ENCODE results near the gene GTPBP3. TPM values are rescaled to one million over a fixed set of nuclear protein-coding genes. Genes with fewer than 3 reads are reported as not detected.
A peak's percentile ranks its signal among the peaks of the same experiment; 100 is the strongest.

The GTPBP3 gene
- total RNA-seq, 1 experiment from 2014 or later = 35.3 TPM

GRCh38 chr19:17347361-17347760, 10.0 kb downstream of the GTPBP3 start:
- no peak overlapping the region for H3K27ac ChIP-seq (ENCODE audit: low read length)
- ChIA-PET POLR2A (interaction anchor here (0.5 kb wide), 1 partner anchor 115 kb away, joined by 4 read pairs; no protein-coding TSS in a partner anchor), CTCF (no interaction called here)
- H3K27me3 ChIP-seq (ENCODE audit: control insufficient read depth, insufficient read depth, low read length) = no peaks in the 10 kb centered on the region
- H3K9me3 ChIP-seq (ENCODE audit: control insufficient read depth, insufficient read depth, low read depth, low read length) = no peaks in the 10 kb centered on the region
- in situ Hi-C loops (cut with HindIII; ENCODE audit: low pct_unique_long_range_greater_than_20kb, low sequenced_read_pairs) = no loop called here
- TF ChIP-seq POLR2AphosphoS5 (IDR thresholded peaks at IDR 0.05; ENCODE audit: low read depth, low read length) = no peak
- intact Hi-C loops (cut with micrococcal nuclease; ENCODE audit: unreplicated experiment) = no loop called here
- no peak overlapping the region for H3K4me3 ChIP-seq (ENCODE audit: low read depth in 2 of 2, low read length in 2 of 2)
- no peak for DNase-seq (ENCODE audit: low read depth, low spot score)
- no peaks in the 10 kb centered on the region for H3K4me1 ChIP-seq (ENCODE audit: control insufficient read depth, insufficient read depth, low read length)
- no peak for ATAC-seq
- no peaks in the 10 kb centered on the region for H3K36me3 ChIP-seq (ENCODE audit: control insufficient read depth, insufficient read depth, low read length)
- BruUV-seq (replicated peaks) = no TSS peak

GRCh38 chr19:17347877-17348276, 10.5 kb downstream of the GTPBP3 start:
- in situ Hi-C loops (cut with HindIII; ENCODE audit: low pct_unique_long_range_greater_than_20kb, low sequenced_read_pairs) (no loop called here), intact Hi-C loops (cut with micrococcal nuclease; ENCODE audit: unreplicated experiment) (no loop called here)
- Histone ChIP-seq H3K36me3 (ENCODE audit: control insufficient read depth, insufficient read depth, low read length) (no peaks in the 10 kb centered on the region), H3K27ac (ENCODE audit: low read length) (no peak overlapping the region), H3K4me3 (ENCODE audit: low read depth in 2 of 2, low read length in 2 of 2) (no peak overlapping the region), H3K27me3 (ENCODE audit: control insufficient read depth, insufficient read depth, low read length) (no peaks in the 10 kb centered on the region), H3K4me1 (ENCODE audit: control insufficient read depth, insufficient read depth, low read length) (no peaks in the 10 kb centered on the region), H3K9me3 (ENCODE audit: control insufficient read depth, insufficient read depth, low read depth, low read length) (no peaks in the 10 kb centered on the region)
- ChIA-PET POLR2A (no interaction called here), CTCF (no interaction called here)
- no TSS peak for BruUV-seq (replicated peaks)
- ATAC-seq = no peak
- DNase-seq (ENCODE audit: low read depth, low spot score) = no peak
- no peak for TF ChIP-seq CTCF (IDR thresholded peaks at IDR 0.05)
- TF ChIP-seq SIN3A (IDR thresholded peaks at IDR 0.05; ENCODE audit: borderline replicate concordance, insufficient read depth, low read depth, low read length) = no peak
- TF ChIP-seq REST (IDR thresholded peaks at IDR 0.05; ENCODE audit: insufficient read depth in 1 of 2, low read depth in 2 of 2, low read length in 1 of 2) = no peak
- TF ChIP-seq POLR2AphosphoS5 (IDR thresholded peaks at IDR 0.05; ENCODE audit: low read depth, low read length) = no peak
- no peak for TF ChIP-seq TCF7L2 (IDR thresholded peaks at IDR 0.05; ENCODE audit: low read depth, low read length)

GRCh38 chr19:17348700-17349099, 11.3 kb downstream of the GTPBP3 start:
- ATAC-seq (no peak), DNase-seq (ENCODE audit: low read depth, low spot score) (no peak)
- H3K36me3 ChIP-seq (ENCODE audit: control insufficient read depth, insufficient read depth, low read length) = no peaks in the 10 kb centered on the region
- peak overlapping the region; percentile 48; the same call in 1 of the 2 replicates for H3K27ac ChIP-seq (ENCODE audit: low read length)
- TF ChIP-seq POLR2AphosphoS5 (IDR thresholded peaks at IDR 0.05; ENCODE audit: low read depth, low read length) = no peak
- no peaks in the 10 kb centered on the region for H3K27me3 ChIP-seq (ENCODE audit: control insufficient read depth, insufficient read depth, low read length)
- H3K4me3 ChIP-seq (ENCODE audit: low read depth in 2 of 2, low read length in 2 of 2) = peak overlapping the region; percentile 14 to 30; a peak in 3 of 4 replicates
- H3K9me3 ChIP-seq (ENCODE audit: control insufficient read depth, insufficient read depth, low read depth, low read length) = no peaks in the 10 kb centered on the region
- BruUV-seq (replicated peaks) = no TSS peak
- in situ Hi-C loops (cut with HindIII; ENCODE audit: low pct_unique_long_range_greater_than_20kb, low sequenced_read_pairs) = no loop called here
- ChIA-PET POLR2A (no interaction called here), CTCF (interaction anchor here (0.6 kb wide), 1 partner anchor 387 kb away, joined by 3 read pairs; no protein-coding TSS in a partner anchor)
- intact Hi-C loops (cut with micrococcal nuclease; ENCODE audit: unreplicated experiment) = no loop called here
- no peaks in the 10 kb centered on the region for H3K4me1 ChIP-seq (ENCODE audit: control insufficient read depth, insufficient read depth, low read length)

All from Panc1 (cell line).